ENCODE data around the gene UNKL. TPM values are rescaled to one million over a fixed set of nuclear protein-coding genes. Genes with fewer than 3 reads are reported as not detected.

UNKL gene
- total RNA-seq, 1 experiment from 2014 or later = 18.8 TPM

GRCh38 chr16:1403036-1403435 lies 11.5 kb downstream of the UNKL start:
- intact Hi-C loops (cut with micrococcal nuclease) = no loop called here

GRCh38 chr16:1401758-1402154 lies 12.7 kb downstream of the UNKL start:
- no peaks in the 10 kb centered on the region for H3K36me3 ChIP-seq (ENCODE audit: low read depth, low read length)
- H3K9me3 ChIP-seq (ENCODE audit: low read length) = no peaks in the 10 kb centered on the region
- H3K27ac ChIP-seq (ENCODE audit: low read length) = no peak overlapping the region
- H3K4me2 ChIP-seq (ENCODE audit: low read length) = no peak overlapping the region
- TF ChIP-seq CTCF (conservative IDR thresholded peaks at IDR 0.05; ENCODE audit: low read depth, low read length) = no peak
- no peak for TF ChIP-seq EZH2 (IDR thresholded peaks at IDR 0.05; ENCODE audit: low read length, unreplicated experiment)
- TF ChIP-seq EZH2phosphoT487 (IDR thresholded peaks at IDR 0.05; ENCODE audit: borderline replicate concordance, low read length) = no peak
- ChIA-PET POLR2A (ENCODE audit: unreplicated experiment) (no interaction called here), CTCF (no interaction called here)
- DNase-seq = no peak
- H3K79me2 ChIP-seq (ENCODE audit: low read length) = no peaks in the 10 kb centered on the region
- H3K27me3 ChIP-seq (ENCODE audit: low read length) = no peaks in the 10 kb centered on the region
- BruUV-seq (replicated peaks) = no TSS peak
- no peaks in the 10 kb centered on the region for H3F3A ChIP-seq (ENCODE audit: low read length, unreplicated experiment)
- no peak overlapping the region for H3K4me3 ChIP-seq (ENCODE audit: low read length)
- H2AFZ ChIP-seq (ENCODE audit: low read length) = no peak overlapping the region
- H3K9ac ChIP-seq (ENCODE audit: low read length) = no peak overlapping the region
- no peak for ATAC-seq
- no peaks in the 10 kb centered on the region for H3K9me2 ChIP-seq (replicated peaks; ENCODE audit: low read length)
- H4K20me1 ChIP-seq (ENCODE audit: low read length) = no peaks in the 10 kb centered on the region
- H3K4me1 ChIP-seq (ENCODE audit: insufficient read depth, low read length) = no peaks in the 10 kb centered on the region
- intact Hi-C loops (cut with micrococcal nuclease) = no loop called here

More at GRCh38 chr16:1403036-1403435, 11.5 kb downstream of the UNKL start:
- no peak overlapping the region for H3K27ac ChIP-seq (ENCODE audit: low read length)
- CTCF ChIA-PET = no interaction called here
- TF ChIP-seq EZH2phosphoT487 (IDR thresholded peaks at IDR 0.05; ENCODE audit: borderline replicate concordance, low read length) (no peak), EZH2 (IDR thresholded peaks at IDR 0.05; ENCODE audit: low read length, unreplicated experiment) (no peak), CTCF (conservative IDR thresholded peaks at IDR 0.05; ENCODE audit: low read depth, low read length) (no peak)
- no peaks in the 10 kb centered on the region for H3K9me3 ChIP-seq (ENCODE audit: low read length)
- H3K27me3 ChIP-seq (ENCODE audit: low read length) = no peaks in the 10 kb centered on the region
- no peaks in the 10 kb centered on the region for H4K20me1 ChIP-seq (ENCODE audit: low read length)
- 0 out of 2 replicates have a peak, but pooled peaks cover 3% of the 10 kb centered on the region for H3K79me2 ChIP-seq (ENCODE audit: low read length)
- ATAC-seq = no peak
- H3K9ac ChIP-seq (ENCODE audit: low read length) = no peak overlapping the region
- H2AFZ ChIP-seq (ENCODE audit: low read length) = no peak overlapping the region
- H3K36me3 ChIP-seq (ENCODE audit: low read depth, low read length) = no peaks in the 10 kb centered on the region
- H3K4me1 ChIP-seq (ENCODE audit: insufficient read depth, low read length) = no peaks in the 10 kb centered on the region
- H3K9me2 ChIP-seq (replicated peaks; ENCODE audit: low read length) = no peaks in the 10 kb centered on the region
- DNase-seq = no peak
- H3K4me3 ChIP-seq (ENCODE audit: low read length) = no peak overlapping the region
- H3K4me2 ChIP-seq (ENCODE audit: low read length) = no peak overlapping the region
- H3F3A ChIP-seq (ENCODE audit: low read length, unreplicated experiment) = no peaks in the 10 kb centered on the region
- POLR2A ChIA-PET (ENCODE audit: unreplicated experiment) = no interaction called here
- no TSS peak for BruUV-seq (replicated peaks)

- BruUV-seq (replicated peaks) = no TSS peak
- Histone ChIP-seq H3K36me3 (ENCODE audit: low read depth, low read length) (no peaks in the 10 kb centered on the region), H4K20me1 (ENCODE audit: low read length) (no peaks in the 10 kb centered on the region), H3K4me1 (ENCODE audit: insufficient read depth, low read length) (no peaks in the 10 kb centered on the region), H3K27me3 (ENCODE audit: low read length) (no peaks in the 10 kb centered on the region), H3K9me3 (ENCODE audit: low read length) (no peaks in the 10 kb centered on the region), H3K9me2 (replicated peaks; ENCODE audit: low read length) (no peaks in the 10 kb centered on the region), H2AFZ (ENCODE audit: low read length) (no peak overlapping the region), H3K9ac (ENCODE audit: low read length) (no peak overlapping the region), H3K4me3 (ENCODE audit: low read length) (no peak overlapping the region), H3F3A (ENCODE audit: low read length, unreplicated experiment) (no peaks in the 10 kb centered on the region), H3K79me2 (ENCODE audit: low read length) (no peaks in the 10 kb centered on the region), H3K27ac (ENCODE audit: low read length) (no peak overlapping the region), H3K4me2 (ENCODE audit: low read length) (no peak overlapping the region)
- TF ChIP-seq EZH2phosphoT487 (IDR thresholded peaks at IDR 0.05; ENCODE audit: borderline replicate concordance, low read length) = no peak
- no peak for TF ChIP-seq EZH2 (IDR thresholded peaks at IDR 0.05; ENCODE audit: low read length, unreplicated experiment)
- TF ChIP-seq CTCF (conservative IDR thresholded peaks at IDR 0.05; ENCODE audit: low read depth, low read length) = no peak
- DNase-seq = no peak
- POLR2A ChIA-PET (ENCODE audit: unreplicated experiment) = no interaction called here
- CTCF ChIA-PET = no interaction called here
- ATAC-seq = no peak
- intact Hi-C loops (cut with micrococcal nuclease) = no loop called here
Measured at GRCh38 chr16:1401061-1401757, 13.3 kb downstream of the UNKL start.
